ENCODE results near the gene ST6GALNAC6. TPM values are rescaled to one million over a fixed set of nuclear protein-coding genes. Genes with fewer than 3 reads are reported as not detected.
"Not testable (repeated sequence)": the region's sequence is repeated elsewhere in the genome, so short reads cannot be mapped to it uniquely, and the experiment has no call there.

The ST6GALNAC6 gene
- polyA plus RNA-seq, 3 donors: 41.1 to 142 (median 141) TPM

GRCh38 chr9:127881715-127882114, 17.7 kb downstream of the ST6GALNAC6 start:
- 79 to 85% (median 84%) methylated on average over 3 of the region's 3 CpGs for WGBS, 3 donors
- not testable (repeated sequence) for H3K27ac ChIP-seq (ENCODE audit: low read depth, low read length)

GRCh38 chr9:127880143-127880542, 19.3 kb downstream of the ST6GALNAC6 start:
- 74 to 82% (median 74%) methylated on average over 8 of the region's 8 CpGs for WGBS, 3 donors
- no peak overlapping the region for H3K27ac ChIP-seq (ENCODE audit: low read depth, low read length)

- no peak overlapping the region for H3K27ac ChIP-seq (ENCODE audit: low read depth, low read length)
- WGBS, 3 donors: 68 to 70% (median 68%) methylated on average over 8 of the region's 8 CpGs
Measured at GRCh38 chr9:127878652-127879390, 20.6 kb downstream of the ST6GALNAC6 start.

GRCh38 chr9:127878001-127878651, 21.3 kb downstream of the ST6GALNAC6 start:
- H3K27ac ChIP-seq (ENCODE audit: low read depth, low read length): no peak overlapping the region
- 38 to 56% (median 52%) methylated on average over 18 of the region's 18 CpGs for WGBS, 3 donors

- 1 to 2% (median 2%) methylated on average over 33 to 44 of the region's 44 CpGs for WGBS, 3 donors
Measured at GRCh38 chr9:127877566-127877998, 21.8 kb downstream of the ST6GALNAC6 start, which contains the start of gene AK1. Gene AK1 (minus strand): TSS chr9:127877675. CDS start chr9:127874617, 3,058 bp downstream.

GRCh38 chr9:127876764-127877562, 22.4 kb downstream of the ST6GALNAC6 start:
- H3K27ac ChIP-seq (ENCODE audit: low read depth, low read length): no peak overlapping the region
- WGBS, 3 donors: 26 to 35% (median 33%) methylated on average over 25 to 26 of the region's 26 CpGs

More at GRCh38 chr9:127877566-127877998, 21.8 kb downstream of the ST6GALNAC6 start, which contains the start of gene AK1:
- H3K27ac ChIP-seq (ENCODE audit: low read depth, low read length): no peak within 1 kb of the TSS

- H3K27ac ChIP-seq (ENCODE audit: low read depth, low read length): no peak overlapping the region
Measured at GRCh38 chr9:127876026-127876763, 23.2 kb downstream of the ST6GALNAC6 start.

GRCh38 chr9:127875306-127875966, 24.0 kb downstream of the ST6GALNAC6 start:
- 74 to 81% (median 77%) methylated on average over 9 to 10 of the region's 10 CpGs for WGBS, 3 donors
- H3K27ac ChIP-seq (ENCODE audit: low read depth, low read length): no peak overlapping the region

More at GRCh38 chr9:127876026-127876763, 23.2 kb downstream of the ST6GALNAC6 start:
- WGBS, 3 donors: 75 to 81% (median 80%) methylated on average over 14 of the region's 14 CpGs

GRCh38 chr9:127874301-127875221, 24.8 kb downstream of the ST6GALNAC6 start:
- H3K27ac ChIP-seq (ENCODE audit: low read depth, low read length): no peak overlapping the region
- 76 to 82% (median 77%) methylated on average over 19 of the region's 19 CpGs for WGBS, 3 donors

GRCh38 chr9:127873886-127874285, 25.5 kb downstream of the ST6GALNAC6 start:
- WGBS, 3 donors: 28 to 49% (median 49%) methylated on average over 9 to 10 of the region's 10 CpGs
- H3K27ac ChIP-seq (ENCODE audit: low read depth, low read length): no peak overlapping the region

GRCh38 chr9:127873223-127873691, 26.1 kb downstream of the ST6GALNAC6 start:
- 76 to 83% (median 82%) methylated on average over 19 of the region's 19 CpGs for WGBS, 3 donors
- H3K27ac ChIP-seq (ENCODE audit: low read depth, low read length): no peak overlapping the region

- no peak overlapping the region for H3K27ac ChIP-seq (ENCODE audit: low read depth, low read length)
- WGBS, 3 donors: 94 to 95% (median 95%) methylated on average over 19 to 20 of the region's 20 CpGs
Measured at GRCh38 chr9:127872369-127873222, 26.8 kb downstream of the ST6GALNAC6 start.

- 83 to 89% (median 87%) methylated on average over 9 of the region's 9 CpGs for WGBS, 3 donors
- no peak overlapping the region for H3K27ac ChIP-seq (ENCODE audit: low read depth, low read length)
Measured at GRCh38 chr9:127871531-127871930, 27.9 kb downstream of the ST6GALNAC6 start.

GRCh38 chr9:127870887-127871286, 28.5 kb downstream of the ST6GALNAC6 start:
- 83 to 87% (median 84%) methylated on average over 12 of the region's 12 CpGs for WGBS, 3 donors

GRCh38 chr9:127870153-127870491, 29.3 kb downstream of the ST6GALNAC6 start:
- WGBS, 3 donors: 63 to 83% (median 79%) methylated on average over 8 to 9 of the region's 9 CpGs
- not testable (repeated sequence) for H3K27ac ChIP-seq (ENCODE audit: low read depth, low read length)

More at GRCh38 chr9:127870887-127871286, 28.5 kb downstream of the ST6GALNAC6 start:
- no peak overlapping the region for H3K27ac ChIP-seq (ENCODE audit: low read depth, low read length)
